ENCODE measurements around the gene GPR22.

Gene GPR22

DNA sequence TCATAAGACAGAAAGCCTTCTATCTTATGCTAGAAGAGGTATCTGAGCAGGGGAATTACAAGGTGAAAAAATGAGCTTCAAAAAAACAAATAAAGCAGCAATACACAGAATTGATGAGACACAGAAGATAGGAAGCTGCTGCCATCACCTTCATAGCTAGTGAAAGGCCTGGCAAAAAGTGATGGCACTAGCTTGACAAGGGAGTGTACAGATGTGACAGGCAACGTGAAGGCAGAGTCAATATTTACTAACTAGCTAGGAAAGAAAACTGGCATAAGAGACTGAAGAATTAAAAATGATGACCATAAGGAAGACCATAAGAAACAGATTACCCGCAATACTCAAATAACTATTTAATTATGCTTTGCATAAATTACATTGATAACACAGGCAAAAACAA lies 9.4 kb downstream of the GPR22 start:
- ATAC-seq, result no peak

DNA sequence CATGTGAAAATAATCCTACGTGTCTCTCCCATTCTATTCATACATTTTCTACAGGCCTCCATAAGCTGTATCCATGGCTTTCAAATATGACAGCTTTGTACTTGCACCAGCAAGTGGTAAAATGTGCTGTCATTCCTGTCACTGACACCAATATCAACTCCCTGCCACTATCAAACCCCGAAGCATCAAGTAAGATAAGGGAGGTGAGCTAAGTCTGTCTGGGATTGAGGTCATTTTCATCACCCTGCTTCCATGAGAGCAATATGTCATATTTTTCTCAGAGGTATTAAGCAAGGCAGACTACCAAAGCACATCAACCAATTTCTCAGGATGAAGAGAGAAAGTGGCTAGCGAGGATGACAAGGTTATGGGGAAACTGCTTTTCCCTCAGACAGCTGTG lies 11.1 kb downstream of the GPR22 start:
- no peak for ATAC-seq

- ATAC-seq, result no peak
These were observed 12.7 kb downstream of the GPR22 start for GRCh38 chr7:107482571-107482970.

- ATAC-seq, result no peak
These were observed 16.2 kb downstream of the GPR22 start for GRCh38 chr7:107486041-107486440.

GRCh38 chr7:107492875-107493274 lies 23.0 kb downstream of the GPR22 start:
- ATAC-seq, result no peak

GRCh38 chr7:107494315-107494751 lies 24.5 kb downstream of the GPR22 start:
- no peak for ATAC-seq

DNA sequence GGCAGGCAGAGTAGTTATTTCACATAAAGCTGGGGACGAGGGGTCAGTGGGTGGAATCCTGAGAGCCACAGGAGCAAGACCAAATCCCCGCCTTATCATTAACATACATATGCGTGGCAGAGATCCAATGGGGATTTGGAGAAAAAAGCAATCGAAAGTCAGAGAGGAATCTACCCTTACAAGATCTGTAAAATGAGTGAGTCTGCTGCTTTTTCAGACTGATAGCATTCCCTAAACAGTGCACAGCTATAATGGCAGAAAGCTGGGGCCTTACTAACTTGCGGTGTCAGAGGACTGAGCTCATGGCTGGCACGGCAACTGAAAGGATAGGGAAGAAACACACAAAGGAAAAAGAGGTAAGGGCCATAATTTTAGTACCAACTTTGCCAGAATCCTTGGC lies 25.0 kb downstream of the GPR22 start:
- no peak for ATAC-seq

DNA sequence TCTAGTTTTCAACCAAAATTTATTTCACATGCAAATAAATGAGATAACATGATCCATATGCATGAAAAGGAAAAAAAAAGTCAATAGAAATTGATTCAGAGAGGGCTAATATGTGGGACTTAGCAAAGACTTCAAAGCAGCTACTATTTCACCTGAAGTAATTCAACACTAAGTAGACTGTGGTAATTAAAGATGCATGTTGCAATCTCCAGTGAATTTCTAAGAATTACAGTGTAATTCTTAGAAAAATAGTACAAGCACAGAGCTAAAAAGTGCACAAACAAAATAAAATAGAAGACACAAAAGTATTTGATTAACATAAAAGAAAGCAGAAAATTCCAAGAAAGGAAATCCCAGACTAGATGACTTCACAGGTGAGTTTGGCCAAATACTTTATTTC lies 25.7 kb downstream of the GPR22 start:
- ATAC-seq, result no peak

DNA sequence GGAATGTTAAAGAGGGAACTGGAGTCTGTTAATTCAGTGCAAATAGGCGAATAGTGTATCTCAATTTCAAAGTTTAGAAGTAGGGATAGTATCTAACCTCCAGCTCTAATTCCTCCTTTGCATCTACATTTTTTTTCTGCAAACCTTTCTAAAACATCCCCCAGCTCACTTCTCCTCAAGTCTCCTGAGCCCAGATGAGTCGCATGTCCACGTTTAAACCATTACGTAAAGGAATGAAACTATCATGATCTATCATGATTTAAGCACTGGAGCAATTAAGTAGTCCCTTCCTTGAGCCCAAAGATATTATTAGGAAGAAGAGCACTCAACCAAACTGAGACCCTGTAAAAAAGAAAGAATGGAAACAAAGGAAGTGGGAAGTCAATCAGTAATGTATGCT lies 29.9 kb downstream of the GPR22 start:
- no peak for ATAC-seq

DNA sequence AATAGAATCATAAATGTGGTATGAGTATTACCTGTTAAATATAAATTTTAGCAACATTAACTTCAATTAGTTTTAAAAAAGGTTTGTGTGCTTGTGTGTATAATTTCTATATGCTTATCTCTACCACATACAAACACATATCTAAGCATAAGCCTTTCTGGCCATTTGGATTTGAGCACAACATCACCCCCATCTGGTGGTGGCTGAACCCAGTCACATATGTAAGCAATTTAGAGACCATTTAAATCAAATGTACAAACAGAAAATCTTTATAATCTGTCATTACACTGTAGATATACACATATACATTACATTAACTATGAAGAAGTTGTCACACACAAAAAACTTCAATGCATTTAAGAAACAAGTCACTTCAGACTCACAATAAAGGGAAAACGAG lies 31.7 kb downstream of the GPR22 start:
- no peak for ATAC-seq

GRCh38 chr7:107502154-107502553 lies 32.3 kb downstream of the GPR22 start:
- ATAC-seq, result no peak

- ATAC-seq, result no peak
These were observed 32.9 kb downstream of the GPR22 start for GRCh38 chr7:107502797-107503196.

DNA sequence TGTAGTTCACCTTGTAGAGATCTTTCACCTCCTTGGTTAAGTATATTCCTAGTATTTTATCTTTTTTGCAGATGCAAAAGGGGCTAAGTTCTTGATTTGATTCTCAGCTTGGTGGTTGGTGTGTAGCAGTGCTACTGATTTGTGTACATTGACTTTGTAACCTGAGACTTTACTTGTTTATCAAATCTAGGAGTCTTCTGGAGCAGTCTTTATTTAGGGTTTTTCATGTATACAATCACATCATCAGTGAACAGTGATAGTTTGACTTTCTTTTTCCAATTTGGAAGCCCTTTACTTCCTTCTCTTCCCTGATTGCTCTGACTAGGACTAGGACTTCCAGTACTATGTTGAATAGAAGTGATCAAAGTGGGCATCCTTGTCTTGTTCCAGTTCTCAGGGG lies 33.8 kb downstream of the GPR22 start:
- ATAC-seq, result no peak

- no peak for ATAC-seq
These were observed 35.5 kb downstream of the GPR22 start for GRCh38 chr7:107505362-107505761.

GRCh38 chr7:107505997-107506673 lies 36.3 kb downstream of the GPR22 start:
- ATAC-seq, result no peak

- ATAC-seq, result no peak
These were observed 37.0 kb downstream of the GPR22 start for GRCh38 chr7:107506674-107507339.

All from activated CD4-positive, CD25-positive, alpha-beta regulatory T cell treated with anti-CD3 and anti-CD28 coated beads, Interleukin-2, amount 50 U/mL, for 24 hours (primary cell).